ENCODE results near the gene JMJD8. TPM values are rescaled to one million over a fixed set of nuclear protein-coding genes. Genes with fewer than 3 reads are reported as not detected.

JMJD8 gene
- total RNA-seq, 1 donor from 2014 or later, result 55.3 TPM

- DNase-seq (ENCODE audit: low spot score), result no peak
Observed at GRCh38 chr16:710500-711075, 26.5 kb upstream of the JMJD8 start.

- no peak for DNase-seq (ENCODE audit: low spot score)
Observed at GRCh38 chr16:709566-710499, 25.7 kb upstream of the JMJD8 start.

GRCh38 chr16:708959-709358 lies 24.8 kb upstream of the JMJD8 start:
- DNase-seq (ENCODE audit: low spot score), result no peak

GRCh38 chr16:708019-708418 lies 23.9 kb upstream of the JMJD8 start:
- no peak for DNase-seq (ENCODE audit: low spot score)

GRCh38 chr16:707062-707538 lies 23.0 kb upstream of the JMJD8 start:
- DNase-seq (ENCODE audit: low spot score), result no peak

- DNase-seq (ENCODE audit: low spot score), result no peak
Observed at GRCh38 chr16:706189-707061, 22.3 kb upstream of the JMJD8 start.

- DNase-seq (ENCODE audit: low spot score), result no peak
Observed at GRCh38 chr16:705431-706188, 21.5 kb upstream of the JMJD8 start, which contains the start of gene FBXL16. TSS of gene FBXL16 (minus strand) at chr16:705801. CDS start at chr16:697405, 8,396 bp downstream.

GRCh38 chr16:704552-705380 lies 20.6 kb upstream of the JMJD8 start:
- DNase-seq (ENCODE audit: low spot score), result no peak

GRCh38 chr16:704047-704446 lies 19.9 kb upstream of the JMJD8 start:
- no peak for DNase-seq (ENCODE audit: low spot score)

GRCh38 chr16:703406-703805 lies 19.3 kb upstream of the JMJD8 start:
- DNase-seq (ENCODE audit: low spot score), result no peak

GRCh38 chr16:702341-702740 lies 18.2 kb upstream of the JMJD8 start:
- no peak for DNase-seq (ENCODE audit: low spot score)

GRCh38 chr16:700684-701584 lies 16.8 kb upstream of the JMJD8 start:
- DNase-seq (ENCODE audit: low spot score), result no peak

GRCh38 chr16:698911-699671 lies 15.0 kb upstream of the JMJD8 start:
- no peak for DNase-seq (ENCODE audit: low spot score)

- DNase-seq (ENCODE audit: low spot score), result no peak
Observed at GRCh38 chr16:695355-696089, 11.4 kb upstream of the JMJD8 start.

- DNase-seq (ENCODE audit: low spot score), result no peak
Observed at GRCh38 chr16:694863-695354, 10.8 kb upstream of the JMJD8 start.

GRCh38 chr16:694187-694862 lies 10.2 kb upstream of the JMJD8 start:
- DNase-seq (ENCODE audit: low spot score), result no peak

- DNase-seq (ENCODE audit: low spot score), result no peak
Observed at GRCh38 chr16:693766-694165, 9.6 kb upstream of the JMJD8 start.

Measured in mesenteric fat pad (tissue), 1 donor.